ENCODE results near the gene TUBGCP2.

TUBGCP2 gene

DNA sequence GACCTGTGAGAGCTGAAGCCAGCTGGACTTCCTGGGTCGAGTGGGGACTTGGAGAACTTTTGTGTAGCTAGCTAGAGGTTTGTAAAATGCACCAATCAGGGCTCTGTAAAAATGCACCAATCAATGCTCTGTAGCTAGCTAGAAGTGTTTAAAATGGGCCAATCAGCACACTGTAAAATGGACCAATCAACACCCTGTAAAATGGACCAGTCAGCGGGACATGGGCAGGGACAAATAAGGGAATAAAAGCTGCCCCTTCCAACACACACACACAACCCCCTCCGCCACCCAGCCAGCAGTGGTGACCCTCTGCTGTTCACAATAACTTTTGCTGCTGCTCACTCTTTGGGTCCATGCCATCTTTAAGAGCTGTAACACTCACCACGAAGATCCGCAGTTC is 7.2 kb upstream of the TUBGCP2 start:
- no peak for DNase-seq (ENCODE audit: low spot score)
- in situ Hi-C loops (cut with MboI; ENCODE audit: low sequenced_read_pairs, unreplicated experiment): no loop called here
- TF ChIP-seq, protein P1, sequence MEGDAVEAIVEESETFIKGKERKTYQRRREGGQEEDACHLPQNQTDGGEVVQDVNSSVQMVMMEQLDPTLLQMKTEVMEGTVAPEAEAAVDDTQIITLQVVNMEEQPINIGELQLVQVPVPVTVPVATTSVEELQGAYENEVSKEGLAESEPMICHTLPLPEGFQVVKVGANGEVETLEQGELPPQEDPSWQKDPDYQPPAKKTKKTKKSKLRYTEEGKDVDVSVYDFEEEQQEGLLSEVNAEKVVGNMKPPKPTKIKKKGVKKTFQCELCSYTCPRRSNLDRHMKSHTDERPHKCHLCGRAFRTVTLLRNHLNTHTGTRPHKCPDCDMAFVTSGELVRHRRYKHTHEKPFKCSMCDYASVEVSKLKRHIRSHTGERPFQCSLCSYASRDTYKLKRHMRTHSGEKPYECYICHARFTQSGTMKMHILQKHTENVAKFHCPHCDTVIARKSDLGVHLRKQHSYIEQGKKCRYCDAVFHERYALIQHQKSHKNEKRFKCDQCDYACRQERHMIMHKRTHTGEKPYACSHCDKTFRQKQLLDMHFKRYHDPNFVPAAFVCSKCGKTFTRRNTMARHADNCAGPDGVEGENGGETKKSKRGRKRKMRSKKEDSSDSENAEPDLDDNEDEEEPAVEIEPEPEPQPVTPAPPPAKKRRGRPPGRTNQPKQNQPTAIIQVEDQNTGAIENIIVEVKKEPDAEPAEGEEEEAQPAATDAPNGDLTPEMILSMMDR (IDR thresholded peaks at IDR 0.05; ENCODE audit: borderline replicate concordance, control extremely low read depth, extremely low read depth, insufficient read depth, missing control alignments): no peak

DNA sequence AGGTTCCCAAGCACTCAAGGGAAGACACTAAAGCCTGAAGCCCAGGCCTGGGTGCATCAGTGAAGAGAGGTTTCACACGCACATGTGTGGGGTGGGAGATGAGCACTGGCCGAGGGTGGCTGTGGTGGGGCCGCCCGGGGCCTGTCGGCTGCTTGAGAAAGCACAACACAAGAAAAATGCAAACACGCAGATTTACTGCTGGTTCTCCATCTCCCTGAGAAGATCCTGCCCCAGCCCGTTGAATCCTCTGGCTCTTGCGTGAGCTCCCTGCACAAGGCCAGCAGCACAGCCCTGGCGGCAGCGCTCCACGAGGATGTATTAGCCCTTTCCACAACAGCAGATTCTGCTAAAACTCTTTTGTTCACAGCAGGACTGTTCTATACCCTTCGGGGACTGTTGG is 6.2 kb upstream of the TUBGCP2 start:
- TF ChIP-seq, protein P1 (IDR thresholded peaks at IDR 0.05; ENCODE audit: borderline replicate concordance, control extremely low read depth, extremely low read depth, insufficient read depth, missing control alignments): no peak
- in situ Hi-C loops (cut with MboI; ENCODE audit: low sequenced_read_pairs, unreplicated experiment): no loop called here
- DNase-seq (ENCODE audit: low spot score): no peak

DNA sequence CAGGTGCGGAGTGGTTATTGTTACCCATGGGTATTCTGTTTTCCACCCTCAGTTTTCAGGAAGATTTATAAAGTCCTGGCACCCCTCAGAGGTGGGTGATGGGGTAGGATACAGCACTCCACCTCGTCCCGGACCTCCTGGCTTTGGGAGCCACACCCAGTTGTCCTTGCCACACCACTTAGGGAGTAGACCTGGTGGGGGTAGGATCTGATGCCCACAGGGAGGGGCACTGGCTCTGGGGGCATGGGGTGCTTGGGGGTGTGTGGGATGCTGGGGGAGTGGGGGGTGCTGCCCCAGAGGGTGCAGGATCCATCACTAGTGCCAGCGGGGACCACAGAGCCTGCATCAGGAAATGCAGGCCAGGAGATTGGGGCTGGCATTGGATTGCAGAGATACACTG is 4.5 kb upstream of the TUBGCP2 start:
- in situ Hi-C loops (cut with MboI; ENCODE audit: low sequenced_read_pairs, unreplicated experiment): no loop called here

GRCh38 chr10:133312769-133313145 is 4.1 kb upstream of the TUBGCP2 start:
- DNase-seq (ENCODE audit: low spot score): no peak
- in situ Hi-C loops (cut with MboI; ENCODE audit: low sequenced_read_pairs, unreplicated experiment): no loop called here
- TF ChIP-seq, protein P1 (IDR thresholded peaks at IDR 0.05; ENCODE audit: borderline replicate concordance, control extremely low read depth, extremely low read depth, insufficient read depth, missing control alignments): no peak

More for the DNA sequence above, 4.5 kb upstream of the TUBGCP2 start:
- TF ChIP-seq, protein P1 (IDR thresholded peaks at IDR 0.05; ENCODE audit: borderline replicate concordance, control extremely low read depth, extremely low read depth, insufficient read depth, missing control alignments): no peak
- no peak for DNase-seq (ENCODE audit: low spot score)

GRCh38 chr10:133312016-133312768 is 3.5 kb upstream of the TUBGCP2 start:
- no peak for DNase-seq (ENCODE audit: low spot score)
- in situ Hi-C loops (cut with MboI; ENCODE audit: low sequenced_read_pairs, unreplicated experiment): no loop called here
- TF ChIP-seq, protein P1 (IDR thresholded peaks at IDR 0.05; ENCODE audit: borderline replicate concordance, control extremely low read depth, extremely low read depth, insufficient read depth, missing control alignments): no peak

DNA sequence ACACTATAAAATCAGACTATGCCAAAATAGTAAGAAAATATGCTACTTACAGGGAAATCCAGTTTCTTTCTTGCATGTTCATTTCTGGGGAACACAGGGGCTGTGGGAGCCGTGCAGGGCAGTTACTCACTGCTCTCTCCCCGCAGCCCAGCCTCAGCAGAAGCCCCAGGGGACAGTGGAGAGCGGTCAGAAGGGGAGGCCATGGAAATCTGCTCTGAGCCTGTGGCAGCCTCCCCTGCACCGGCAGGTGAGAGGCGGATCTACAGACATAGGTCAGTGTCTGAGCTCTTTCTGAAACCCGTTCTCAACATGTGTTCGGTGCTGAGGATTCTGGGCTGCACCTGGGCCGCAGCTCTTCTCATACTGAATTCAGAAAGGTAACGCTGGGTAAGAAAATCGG is 2.9 kb upstream of the TUBGCP2 start:
- TF ChIP-seq, protein P1 (IDR thresholded peaks at IDR 0.05; ENCODE audit: borderline replicate concordance, control extremely low read depth, extremely low read depth, insufficient read depth, missing control alignments): no peak
- in situ Hi-C loops (cut with MboI; ENCODE audit: low sequenced_read_pairs, unreplicated experiment): no loop called here
- DNase-seq (ENCODE audit: low spot score): no peak

Data from GM13976 (cell line).